Measurements from ENCODE around the gene ATP5PO.
A peak's percentile ranks its signal among the peaks of the same experiment; 100 is the strongest.

Gene ATP5PO, protein sequence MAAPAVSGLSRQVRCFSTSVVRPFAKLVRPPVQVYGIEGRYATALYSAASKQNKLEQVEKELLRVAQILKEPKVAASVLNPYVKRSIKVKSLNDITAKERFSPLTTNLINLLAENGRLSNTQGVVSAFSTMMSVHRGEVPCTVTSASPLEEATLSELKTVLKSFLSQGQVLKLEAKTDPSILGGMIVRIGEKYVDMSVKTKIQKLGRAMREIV

DNA sequence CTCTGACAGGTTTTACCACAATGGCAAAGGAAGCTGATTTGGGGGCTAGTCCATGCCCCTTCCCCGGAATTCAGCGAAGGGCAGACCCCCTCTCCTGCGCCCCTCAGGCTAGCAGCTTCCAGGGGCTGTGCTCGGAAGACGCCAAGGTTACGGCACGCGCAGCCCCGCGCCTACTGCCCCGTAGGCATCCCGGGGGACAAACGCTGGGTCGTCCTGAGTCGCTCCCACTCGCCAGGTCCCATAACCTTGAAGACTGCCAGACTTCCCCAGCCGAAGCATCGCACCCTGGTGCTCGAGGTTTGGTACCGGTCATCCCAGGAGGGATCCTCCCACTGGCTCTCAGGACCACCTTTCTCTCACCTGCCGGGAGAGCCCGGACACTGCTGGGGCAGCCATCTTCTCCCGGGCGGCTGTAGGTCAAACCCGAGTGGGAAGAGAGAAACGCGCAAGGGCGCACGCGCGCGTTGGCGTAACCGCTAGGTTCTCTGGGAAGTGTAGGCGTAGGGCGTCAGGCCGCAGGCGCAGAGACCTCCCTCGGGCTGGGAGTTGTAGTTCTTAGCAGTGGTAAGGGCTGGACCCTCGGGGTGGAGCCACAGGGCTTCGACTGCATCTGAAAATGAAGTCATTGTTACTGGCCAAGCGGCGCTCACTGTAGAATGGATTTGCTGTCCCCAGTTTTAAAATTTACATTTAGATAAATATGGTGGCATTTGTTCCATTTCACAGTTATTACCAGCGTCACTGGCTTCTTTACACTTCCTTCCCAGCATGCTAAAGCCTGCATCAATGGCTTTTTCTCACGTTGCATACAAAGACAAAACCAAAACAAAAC is at the start of gene ATP5PO:
ATP5PO (minus strand) TSS at position 437 of the 832 bp plus-strand sequence; CDS start at position 396, 41 bp downstream.
- peak; percentile 95 for DNase-seq

DNA sequence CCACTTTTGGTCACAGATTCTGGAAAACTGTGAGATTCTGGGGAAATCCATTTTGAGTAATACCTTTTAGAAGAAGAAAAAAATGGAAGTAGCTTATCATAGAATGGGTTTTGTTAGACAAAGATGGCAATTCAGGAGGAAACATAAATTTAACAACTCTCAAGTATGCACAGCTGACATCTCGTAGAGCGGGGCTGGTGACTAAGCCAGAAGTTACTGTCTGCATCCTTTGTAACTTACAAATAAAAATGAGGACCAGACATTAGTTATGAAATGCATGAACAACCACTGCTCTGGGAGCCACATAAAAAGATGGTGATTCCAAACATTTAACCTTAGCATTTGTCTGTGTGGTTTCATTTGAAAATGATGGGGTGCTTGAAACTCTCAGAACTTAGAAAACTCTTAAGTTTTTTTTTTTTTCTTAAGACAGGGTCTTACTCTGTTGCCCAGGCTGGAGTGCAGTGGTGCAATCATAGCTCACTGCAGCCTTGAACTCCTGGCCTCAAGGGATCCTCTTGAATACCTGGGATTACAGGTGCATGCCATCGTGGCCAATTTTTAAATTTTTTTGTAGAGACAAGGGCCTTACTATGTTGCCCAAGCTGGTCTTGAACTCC is 49.2 kb upstream of the ATP5PO start:
- no peak for DNase-seq

DNA sequence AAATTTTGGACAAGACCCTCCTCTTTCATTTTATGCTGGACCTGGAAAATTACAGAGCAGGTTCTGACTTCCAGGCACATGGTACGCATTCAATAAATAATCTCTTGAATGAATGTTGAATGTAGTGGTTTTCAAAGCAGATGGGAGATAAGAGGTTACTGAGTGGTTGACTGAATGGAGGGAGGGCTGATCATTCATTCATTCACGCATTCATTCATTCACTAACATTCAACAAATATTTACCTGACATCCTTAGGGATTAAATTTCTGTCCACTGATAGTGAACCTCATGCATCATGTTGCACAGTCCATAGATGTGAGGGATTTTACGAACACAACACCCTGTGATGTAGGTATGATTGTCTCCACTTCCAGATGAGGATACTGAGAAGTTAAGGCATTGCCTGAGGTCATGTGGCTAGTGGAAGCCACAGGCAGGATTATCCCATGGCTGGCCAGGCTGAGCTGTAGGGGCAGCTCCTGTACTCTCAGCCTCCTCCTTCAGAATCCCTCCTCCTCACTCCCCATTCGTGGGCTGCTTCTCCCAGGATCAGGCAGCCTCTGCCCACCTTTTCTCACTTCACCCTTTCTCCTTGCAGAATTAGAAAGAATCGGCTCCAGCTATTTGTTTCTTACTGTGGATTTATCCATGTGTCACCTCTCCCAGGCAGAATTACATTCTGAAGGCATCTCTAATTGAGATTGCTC is 48.4 kb upstream of the ATP5PO start:
- DNase-seq = no peak

DNA sequence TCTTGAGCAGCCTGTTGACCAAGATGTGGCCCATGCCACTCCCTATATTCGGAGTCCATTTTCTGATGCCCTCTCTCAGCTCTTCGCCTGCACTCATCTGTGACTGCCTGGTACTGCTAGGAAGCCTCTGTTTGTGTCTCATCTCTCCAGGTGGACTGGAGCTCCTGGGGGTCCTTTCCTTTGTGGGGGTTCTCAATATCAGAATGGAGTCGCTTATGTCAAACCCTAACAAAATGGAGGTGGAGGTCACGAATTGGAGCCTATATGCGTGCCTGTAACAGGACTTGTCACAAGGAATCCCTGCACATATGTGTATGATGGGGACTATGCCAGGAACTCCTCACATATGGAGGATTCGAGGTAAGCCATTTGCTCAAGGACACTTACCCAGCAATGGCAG is 46.7 kb upstream of the ATP5PO start:
- DNase-seq = no peak

DNA sequence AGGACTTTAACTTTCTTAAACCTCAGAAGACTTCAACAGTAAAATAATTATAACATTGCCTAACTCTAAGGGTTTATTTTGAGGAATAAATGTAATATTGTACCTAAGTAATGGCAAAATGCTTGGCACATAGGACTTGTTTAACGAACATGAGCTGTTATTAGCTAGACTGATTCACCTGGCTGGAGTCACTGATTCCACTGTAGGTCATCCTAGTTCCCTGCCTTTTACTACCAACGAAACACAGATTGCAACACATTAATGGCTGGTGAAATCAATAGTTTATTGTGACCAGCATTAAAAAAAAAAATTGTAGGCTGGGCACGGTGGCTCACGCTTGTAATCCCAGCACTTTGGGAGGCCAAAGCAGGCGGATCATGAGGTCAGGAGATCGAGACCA is 45.5 kb upstream of the ATP5PO start:
- no peak for DNase-seq

DNA sequence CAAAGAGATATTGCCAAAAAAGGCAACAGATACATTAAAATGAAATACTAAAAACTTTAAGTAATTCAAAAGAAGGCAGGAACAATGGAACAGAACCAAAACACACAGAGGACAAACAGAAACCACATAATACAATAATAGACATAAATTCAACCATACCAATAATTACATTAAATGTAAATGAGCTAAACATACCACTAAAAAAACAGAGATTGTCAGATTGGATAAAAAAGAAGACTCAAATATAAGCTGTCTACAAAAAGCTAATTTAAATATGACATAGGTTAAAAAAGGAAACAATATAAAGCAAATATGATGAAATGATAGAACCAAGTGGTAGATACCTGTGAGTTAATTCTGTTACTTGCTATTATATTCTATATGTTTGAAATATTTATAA is 44.1 kb upstream of the ATP5PO start:
- DNase-seq = no peak

DNA sequence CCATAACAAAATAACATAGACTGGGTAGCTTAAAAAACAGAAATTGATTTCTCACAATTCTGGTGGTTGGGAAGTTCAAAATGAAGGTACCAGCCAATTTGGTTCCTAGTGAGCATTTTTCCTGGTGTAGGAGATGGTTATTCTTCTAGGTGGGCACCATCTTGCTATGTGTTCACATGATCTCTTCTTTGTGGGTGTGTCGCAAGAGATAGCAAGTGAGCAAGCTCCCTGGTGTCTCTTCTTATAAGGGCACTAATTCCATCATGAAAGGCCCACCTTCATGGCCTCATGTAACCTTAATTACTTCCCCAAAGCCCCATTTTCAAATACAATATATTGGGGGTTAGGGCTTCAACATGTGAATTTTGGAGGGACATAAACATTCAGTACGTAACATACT is 38.8 kb upstream of the ATP5PO start:
- DNase-seq = no peak

DNA sequence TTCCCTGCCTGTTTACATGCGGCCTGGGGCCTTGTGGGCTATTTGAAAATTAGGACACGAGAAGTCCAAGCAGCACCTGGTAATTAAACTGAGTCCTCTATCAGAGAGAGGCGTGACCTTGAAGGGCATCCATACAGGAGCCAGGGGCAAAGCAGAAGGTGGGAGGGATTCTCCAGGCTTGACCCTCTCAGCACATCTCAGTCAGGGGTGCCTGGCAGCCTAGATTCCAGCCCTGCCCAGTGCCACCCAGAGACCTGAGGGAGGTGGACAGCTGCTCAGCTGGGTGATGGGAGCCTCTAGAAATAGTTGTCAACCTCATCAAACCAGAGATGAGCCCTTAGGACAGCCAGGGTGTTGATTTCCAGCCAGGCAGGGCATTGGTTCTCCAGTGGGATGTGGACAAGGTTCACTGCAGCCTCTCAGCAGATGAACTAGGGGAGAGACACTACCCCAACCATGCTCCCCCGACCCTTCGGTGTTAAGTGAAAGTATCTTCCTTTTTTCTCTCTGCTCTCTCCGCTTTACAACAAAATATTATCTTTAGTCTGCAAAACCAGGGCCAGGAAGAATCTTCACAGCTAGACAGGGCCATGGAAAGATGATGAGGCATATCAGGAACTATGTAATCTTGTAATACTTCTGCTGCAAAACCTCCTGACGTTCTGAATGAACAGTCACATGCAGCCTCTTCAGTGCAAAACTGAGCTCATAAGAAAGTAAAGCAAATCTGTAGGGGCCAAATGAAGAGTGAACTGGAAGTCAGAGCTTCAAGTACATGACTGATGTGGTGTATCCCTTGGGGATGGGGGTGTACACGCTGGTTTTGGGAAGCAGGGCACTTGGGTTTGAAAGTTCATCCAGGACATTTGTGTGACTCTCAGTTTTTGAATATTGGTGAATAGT is 35.9 kb upstream of the ATP5PO start:
- no peak for DNase-seq

DNA sequence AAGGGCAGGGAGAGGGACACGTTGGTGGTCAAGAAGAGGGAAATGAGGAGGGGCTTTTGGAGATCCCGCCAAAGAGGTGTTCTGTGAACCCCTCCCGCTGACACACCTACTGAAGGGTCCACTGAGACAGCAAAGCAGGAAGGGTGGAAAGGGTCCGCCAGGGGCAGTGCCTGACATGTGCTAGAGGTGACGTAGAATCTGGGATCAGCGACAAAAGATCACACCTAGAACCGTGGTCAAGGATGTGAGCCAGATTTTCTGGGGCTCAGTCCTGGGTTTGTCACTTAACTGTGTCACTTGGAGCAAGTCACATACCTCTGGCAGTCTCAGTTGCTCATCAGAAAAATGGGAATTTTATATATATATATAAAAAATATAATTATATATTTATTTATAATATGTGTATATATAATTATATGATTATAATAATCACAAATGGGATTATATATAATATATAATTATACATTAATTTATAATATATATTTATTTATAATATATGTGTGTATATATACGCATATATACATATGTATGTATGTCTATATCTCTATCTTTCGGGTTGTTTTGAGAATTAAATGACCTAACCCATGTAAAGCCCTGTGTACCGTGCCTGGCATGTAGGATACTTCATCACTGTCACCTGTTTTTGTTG is 35.0 kb upstream of the ATP5PO start:
- no peak for DNase-seq

DNA sequence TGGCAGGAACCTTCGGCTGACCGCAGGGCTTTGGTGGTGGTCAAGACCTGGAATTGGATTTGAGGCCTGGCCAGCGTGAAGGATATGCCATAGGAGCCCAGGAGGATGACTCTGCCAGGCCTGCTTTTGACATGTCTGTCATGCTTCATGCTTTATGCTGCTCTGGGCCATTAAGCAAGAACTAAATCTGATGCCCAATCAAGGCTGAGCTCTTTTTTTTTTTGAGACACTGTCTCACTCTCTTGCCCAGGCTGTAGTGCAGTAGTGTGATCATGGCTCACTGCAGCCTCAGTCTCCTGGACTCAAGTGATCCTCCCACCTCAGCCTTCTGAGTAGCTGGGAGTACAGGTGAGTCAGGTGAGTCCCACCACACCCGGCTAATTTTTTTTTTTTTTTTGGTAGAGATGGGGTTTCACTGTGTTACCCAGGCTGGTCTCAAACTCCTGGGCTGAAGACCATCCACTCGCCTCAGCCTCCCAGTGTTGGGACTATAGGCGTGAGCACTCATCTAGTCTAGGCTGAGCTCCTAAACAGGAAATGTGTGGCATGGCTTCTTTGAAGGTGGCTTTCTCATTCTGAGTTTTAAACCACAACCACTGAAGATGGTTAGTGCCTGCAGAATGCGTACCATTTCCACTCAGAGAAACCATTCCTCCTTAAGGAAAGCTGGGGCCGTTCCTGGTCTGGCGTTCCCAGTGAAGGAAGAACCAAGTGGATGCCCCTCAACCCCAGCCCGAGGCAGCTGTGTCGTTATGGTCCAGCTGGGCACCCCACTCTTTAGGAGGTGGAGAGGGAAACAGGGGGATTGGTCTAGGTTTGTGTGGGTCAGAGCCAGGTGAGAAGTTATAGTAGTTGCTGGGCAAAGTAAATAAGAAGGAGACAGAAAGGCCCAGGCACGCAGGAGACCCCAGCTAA is 34.2 kb upstream of the ATP5PO start:
- no peak for DNase-seq

DNA sequence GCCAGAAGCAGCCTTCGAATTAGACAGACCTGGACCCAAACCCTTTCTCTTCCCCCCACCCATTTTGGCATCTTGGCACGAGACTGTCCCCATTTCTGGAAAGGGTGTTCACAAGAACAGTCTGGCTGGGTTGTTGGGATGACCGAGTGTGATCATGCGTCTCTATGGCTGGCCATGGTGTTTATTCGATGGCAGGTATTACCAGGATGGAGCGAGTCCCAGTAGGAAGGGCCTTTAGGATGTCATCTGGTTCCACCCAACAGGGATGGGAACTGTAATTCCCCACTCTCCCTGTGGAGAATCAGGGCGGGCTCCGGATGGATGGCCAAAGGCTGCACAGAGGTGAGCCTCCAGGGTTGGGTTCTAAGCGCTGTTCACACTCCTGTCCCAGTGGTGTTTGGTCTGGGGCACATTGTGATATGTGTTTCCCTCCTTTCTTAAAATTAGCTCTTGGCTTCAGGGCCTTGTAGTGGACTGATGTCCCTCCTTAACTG is 33.4 kb upstream of the ATP5PO start:
- no peak for DNase-seq

DNA sequence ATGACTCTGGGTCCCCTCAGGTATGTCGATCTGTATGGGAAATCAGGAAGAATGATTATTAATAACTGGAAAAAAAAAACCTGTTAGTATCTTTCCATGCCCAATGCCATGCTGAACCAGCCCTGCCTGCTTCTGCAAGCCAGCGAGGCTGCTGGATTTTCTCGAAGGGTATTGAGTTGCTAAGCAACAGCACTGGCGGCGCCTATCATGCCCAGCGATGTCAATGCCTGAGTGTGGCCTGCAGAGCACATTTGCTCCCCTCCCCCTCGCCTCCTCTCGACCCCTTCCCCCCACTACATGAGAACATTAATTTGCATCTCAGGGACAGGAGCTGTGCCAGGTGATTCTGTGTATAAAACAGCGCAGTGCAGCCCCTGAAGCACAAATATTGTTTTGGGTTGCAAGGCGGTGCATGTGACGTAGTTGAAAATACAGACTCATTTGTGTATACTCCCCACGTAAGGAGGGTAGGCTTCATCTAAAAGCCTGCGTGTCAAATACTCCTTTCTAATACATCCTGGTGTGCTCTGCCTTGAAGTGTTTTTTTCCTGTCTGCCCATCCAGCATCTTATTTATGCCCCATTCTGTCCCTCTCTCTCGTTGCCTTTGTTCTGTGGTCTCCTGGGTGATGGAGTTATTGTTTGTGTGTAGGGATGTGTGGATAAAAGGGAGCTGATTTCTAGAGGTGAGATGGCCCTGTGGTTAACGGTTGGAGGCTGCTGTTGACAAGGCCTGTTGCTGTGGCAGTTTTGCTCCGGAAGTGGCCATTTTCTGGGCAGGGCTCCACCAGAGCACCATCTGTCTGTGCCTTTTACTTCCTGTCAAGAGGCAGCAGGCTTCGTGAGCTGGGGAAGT is 32.7 kb upstream of the ATP5PO start:
- DNase-seq = peak; percentile 76

DNA sequence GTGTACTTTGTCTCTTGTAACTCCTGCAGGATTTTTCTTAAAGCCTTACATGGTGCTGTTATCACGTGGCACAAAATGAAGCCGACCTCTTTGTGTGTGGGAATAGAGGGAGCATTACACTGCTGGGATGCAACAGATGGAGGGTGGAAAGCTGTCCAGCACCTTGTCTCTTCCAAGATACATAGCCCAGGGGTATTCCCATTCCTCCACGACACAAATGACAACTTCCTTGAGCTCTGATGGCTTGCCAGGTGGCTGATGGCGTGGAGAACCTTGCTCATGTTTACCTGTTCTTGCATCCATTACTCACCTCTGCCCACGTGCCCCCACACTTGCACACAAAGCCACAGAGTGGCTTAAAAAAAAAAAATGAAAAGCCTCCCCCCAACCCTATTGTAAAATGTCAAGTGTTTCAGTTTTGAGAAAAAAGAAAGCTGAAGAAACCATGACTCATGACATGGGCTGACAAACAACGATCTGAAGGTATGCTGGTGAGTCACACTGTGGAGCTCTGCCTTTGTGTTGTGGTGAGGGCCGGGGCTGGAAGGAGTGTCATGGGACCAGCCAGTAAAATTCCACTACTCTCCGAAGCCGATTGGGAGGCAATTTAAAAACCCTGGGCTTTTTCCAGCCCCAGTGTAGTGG is 32.0 kb upstream of the ATP5PO start:
- DNase-seq = peak; percentile 25

DNA sequence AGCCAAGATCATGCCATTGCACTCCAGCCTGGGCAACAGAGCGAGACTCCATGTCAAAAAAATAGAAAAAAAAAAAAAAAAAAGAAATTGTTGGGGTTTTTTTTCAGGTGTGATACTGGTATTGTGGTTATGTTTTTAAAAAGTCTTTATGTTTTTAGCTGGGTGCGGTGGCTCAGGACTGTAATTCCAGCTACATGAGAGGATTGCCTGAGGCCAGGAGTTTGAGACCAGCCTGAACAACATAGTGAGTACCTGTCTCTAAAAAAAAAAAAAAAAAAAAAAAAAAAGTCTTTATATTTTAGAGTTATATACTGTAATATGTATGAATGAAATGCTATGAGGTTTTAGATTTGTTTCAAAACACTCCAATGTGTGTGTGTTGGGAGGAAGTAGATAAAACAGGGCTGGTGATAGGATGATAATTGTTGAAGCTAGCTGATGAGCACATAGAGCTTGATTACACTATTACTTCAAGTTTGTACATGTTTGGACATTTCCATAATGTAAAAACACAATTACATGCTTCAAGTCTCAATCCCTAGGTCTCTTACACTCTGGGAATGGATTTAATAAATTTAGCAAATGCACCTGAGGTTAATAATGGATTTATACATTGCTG is 30.2 kb upstream of the ATP5PO start:
- DNase-seq = no peak

DNA sequence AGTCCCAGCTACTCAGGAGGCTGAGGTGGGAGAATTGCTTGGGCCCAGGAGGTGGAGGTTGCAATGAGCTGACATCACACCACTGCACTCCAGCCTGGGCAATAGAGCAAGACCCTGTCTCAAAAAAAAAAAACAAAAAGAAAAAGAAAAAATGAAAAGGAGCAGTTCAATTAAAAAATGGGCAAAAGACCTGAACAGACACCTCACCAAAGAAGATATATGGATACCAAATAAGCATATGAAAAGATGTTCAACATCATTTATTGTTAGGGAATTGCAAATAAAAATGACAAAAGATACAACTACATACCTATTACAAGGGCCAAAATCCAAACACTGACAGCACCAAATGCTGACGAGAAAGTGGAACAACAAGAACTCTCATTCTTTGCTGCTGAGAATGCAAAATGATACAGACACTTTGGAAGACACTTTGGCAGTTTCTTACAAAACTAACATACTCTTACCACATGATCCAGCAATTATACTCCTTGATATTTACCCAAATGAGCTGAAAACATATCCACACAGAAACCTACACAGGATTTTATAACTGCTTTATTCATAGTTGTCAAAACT is 28.7 kb upstream of the ATP5PO start:
- DNase-seq = no peak

DNA sequence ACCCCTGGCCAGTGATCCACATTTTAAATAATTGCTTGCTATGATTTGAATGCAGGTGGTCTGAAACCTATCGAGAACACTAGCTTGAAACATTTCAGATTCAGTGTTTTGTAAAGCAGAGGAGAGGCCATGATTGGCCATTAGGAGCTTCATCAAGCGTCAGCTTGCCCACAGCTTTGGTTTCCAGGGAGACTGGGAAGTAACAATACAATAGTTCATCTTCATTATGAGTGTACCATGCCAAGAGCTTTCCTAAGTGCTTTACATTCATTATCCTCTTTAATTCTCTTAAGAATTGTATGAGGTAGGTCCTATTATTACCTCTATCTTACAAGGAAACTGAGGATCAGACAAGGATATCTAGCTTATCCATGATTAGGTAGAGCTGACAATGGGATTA is 27.7 kb upstream of the ATP5PO start:
- DNase-seq = peak; percentile 64

DNA sequence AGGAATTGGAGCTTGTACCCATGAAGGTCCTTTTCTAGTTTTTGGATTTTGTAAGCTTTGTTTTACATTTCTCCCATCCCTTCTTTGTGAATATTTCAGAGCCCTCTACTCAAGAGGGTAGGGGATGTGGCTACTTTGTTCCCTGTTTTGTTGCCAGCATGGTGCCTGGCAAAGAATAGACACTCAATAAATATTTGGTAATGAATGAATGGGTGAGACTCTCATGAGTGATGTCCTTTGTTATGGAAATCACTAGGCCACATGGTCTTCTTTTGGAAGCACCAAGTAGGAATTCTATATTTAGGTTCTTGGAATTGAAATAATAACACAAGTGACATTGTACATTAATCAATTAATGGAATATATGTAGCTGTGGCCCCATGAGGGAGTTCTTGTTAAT is 26.8 kb upstream of the ATP5PO start:
- no peak for DNase-seq

DNA sequence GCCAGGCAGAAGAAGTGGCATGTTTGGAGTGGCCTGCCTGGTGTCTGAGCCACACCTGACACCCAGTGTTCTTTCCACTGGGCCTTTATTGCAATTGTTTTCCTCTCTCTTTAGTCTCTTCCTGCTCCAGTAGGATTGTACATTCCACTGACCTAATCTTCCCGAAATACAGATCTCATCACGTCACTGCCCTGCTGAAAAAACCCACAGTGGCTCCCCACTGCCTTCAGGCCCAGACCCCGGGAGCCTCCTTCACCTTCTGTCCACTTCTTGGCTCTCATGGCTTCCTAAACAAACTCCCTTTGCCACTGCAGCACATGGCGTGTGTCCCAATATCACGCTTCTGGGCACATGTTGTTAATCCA is 25.3 kb upstream of the ATP5PO start:
- DNase-seq = no peak
